Stimulated activated CD4-positive, alpha-beta T cell treated with anti-CD3 and anti-CD28 coated beads, Interleukin-1b, Interleukin-23, amount 100 ng/mL, for 24 hours (primary cell): ENCODE measurements around the gene LRBA.
"Not testable (repeated sequence)": the region's sequence is repeated elsewhere in the genome, so short reads cannot be mapped to it uniquely, and the experiment has no call there.

Experiments used
- DNase-seq, 4 experiments: peaks; one replicate each; pipeline ENCODE4 v3.0.0-alpha.2; 2020; ENCODE audit warnings: low read depth in 4 of 4, low spot score in 1 of 4

Gene LRBA

DNA sequence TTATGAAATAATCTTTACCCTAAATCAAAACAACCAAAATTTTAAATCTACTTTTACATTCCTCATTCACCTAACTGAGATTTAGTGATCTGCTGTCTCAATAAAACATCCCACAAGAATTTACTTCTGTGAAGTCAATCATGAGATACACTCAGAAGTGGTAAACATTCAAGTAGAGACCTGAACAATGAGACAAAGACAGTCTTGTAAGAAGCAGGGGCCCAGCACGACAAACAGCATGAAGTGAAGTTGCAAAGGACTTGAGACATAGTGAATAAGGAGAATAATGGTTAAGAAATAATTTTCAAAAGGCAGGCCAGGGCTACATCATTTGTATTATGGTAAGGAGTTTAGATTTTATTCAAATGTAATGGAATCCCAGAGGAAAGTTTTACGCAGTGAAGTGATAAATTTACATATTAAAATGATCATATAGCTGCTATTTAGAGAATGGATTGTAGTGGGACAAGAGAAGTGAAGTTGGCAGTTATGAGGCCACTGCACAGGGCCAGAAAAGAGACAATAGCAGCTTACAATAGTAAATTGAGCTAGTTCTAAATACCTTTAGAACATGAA lies 331.2 kb downstream of the LRBA start:
- no peak for DNase-seq

DNA sequence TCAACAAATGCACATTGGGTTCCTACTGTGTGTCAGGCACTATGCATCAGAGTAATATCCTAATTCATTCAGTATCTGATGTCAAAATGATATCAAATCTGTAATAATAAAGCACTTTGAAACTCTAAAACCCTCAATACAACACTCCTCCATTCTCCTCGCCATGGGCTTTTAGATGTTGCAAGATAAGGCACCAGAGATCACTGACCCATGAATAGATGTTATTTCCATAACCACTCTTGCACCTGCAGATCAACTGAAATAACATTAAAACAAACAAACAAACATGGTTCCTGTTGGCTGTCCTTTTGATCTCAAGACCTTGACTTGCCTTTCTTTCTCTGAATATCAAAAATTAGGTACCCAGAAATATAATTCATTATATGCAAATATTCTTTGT lies 333.0 kb downstream of the LRBA start:
- DNase-seq: no peak

DNA sequence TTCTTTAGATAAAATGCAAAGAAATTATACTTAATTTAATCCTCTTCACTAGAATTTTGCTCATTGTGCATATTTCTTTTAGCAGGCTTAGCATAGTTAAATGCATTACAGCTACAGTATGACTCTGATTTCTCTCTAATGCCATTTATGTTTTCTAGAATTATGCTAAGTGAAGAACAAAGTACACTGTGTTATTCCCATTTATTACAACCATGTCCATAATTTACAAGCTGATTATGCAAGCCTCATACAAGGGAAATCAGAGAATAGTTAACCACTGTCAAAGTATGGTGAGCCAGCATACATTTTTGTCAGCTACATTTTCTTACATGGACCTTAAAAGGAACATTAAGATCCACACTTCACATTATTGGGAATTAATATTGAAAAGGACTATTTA lies 334.0 kb downstream of the LRBA start:
- no peak for DNase-seq

DNA sequence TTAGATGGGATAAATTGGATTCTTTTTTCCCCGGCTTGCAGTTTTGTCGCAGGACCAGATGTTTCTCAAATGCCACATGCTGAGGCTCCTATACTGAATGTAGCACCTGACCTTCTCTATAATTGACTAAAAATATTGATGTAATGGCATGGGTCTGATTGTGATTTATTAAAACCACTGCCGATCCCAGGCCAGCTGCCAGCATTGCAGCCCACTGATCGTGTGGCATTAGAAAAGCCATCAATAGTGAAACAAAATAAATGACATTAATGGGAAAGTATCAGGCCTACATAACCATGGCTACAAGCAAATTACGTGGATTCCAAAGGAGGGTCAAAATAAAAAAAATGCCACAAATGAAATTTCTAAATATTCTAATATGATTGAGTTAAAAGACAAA lies 334.4 kb downstream of the LRBA start:
- DNase-seq: no peak

DNA sequence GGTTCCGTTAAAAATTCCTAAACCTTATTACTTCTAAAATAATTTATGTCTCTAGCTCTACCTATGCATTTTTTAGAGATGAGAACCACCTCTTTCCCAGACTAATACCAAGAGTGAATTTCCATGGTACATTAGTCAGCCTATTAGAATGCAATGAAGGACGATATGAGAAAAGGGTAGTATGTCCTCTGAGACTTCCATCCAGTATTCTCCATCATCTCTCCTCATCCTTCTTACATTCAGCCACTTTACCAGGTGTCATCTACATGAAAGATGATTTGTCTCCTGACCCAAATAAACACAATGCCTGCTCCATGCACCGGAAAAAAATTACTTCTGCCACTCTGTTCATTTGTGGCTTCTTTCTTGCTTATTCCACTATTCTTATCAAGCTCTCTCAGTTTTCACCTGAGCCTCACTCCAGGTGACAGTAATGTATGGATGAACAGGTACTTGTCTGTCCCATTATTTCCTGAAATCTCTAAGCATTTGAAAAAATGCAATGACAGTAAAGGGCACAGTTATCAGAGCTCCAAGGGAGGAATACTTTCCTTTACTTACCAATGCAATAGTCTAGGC lies 335.2 kb downstream of the LRBA start:
- no peak for DNase-seq

DNA sequence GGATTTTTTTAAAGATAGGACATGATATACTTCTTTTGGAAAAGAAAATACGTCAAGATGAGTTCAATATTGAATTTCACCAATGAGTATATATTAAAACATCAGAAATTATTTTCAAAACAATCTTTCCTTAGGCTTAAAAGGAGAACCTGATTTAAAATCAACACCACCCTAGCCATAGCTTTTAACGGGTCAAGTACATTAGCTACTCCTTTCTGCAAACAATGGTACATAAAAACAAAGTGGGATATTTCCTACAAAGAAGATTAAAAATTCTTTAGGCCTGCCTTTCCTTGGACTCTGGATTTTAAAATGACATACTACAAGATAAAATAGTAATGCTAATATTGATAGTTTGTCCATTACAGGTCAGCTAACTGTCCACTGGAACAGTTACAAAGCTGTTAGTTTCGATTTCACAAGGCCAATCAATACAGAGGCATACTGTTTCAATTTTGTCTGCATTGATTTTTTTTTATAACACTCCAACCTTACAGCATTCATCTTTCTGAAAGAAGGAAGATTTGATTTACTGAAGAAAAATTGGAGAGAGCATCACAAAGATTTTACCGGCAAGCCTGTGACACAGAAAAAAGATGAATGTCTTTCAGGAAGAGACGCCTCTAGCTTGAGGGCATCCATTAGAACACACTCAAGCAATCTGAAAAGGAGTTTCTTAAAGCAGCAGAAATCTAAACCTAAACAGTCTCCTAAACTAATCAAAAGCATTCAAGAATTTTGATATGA lies 335.9 kb downstream of the LRBA start:
- DNase-seq: no peak

DNA sequence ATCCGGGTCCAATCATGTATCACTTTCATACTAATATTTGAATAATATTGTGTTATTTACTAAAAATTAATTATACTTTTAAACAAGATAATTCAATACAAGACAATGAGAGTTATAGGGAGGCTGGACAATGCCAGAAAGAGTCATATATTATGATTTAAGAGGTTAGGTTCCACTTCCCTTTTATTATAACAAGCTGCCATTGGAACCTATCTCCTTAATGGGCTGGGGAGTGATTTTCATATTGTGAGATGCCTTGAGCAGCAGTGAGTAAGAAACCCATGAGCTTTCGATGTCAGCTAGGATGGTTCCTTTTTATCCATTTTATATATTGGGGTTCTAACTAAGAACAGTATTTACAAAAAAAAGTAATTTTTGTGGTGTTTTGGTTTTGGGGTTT lies 341.3 kb downstream of the LRBA start:
- no peak for DNase-seq

DNA sequence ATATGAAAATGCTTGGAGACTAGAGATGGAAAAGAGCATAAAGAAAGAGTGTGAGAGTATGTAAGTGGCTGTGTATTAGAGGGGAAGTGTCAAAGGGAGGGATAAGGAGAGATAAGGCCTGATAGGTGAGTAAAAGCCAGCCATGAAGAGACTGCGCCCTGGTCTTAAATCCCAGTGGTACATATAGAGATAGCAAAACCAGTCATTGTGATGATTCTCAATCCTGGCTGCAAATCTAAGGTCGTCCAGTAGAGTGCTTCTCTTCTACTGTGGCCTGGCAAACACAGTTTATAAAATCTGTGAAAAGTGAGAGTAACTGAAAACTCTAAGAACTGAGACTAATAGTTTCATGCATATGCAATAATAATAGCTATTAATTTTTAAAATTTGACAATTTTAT lies 346.3 kb downstream of the LRBA start:
- no peak for DNase-seq

DNA sequence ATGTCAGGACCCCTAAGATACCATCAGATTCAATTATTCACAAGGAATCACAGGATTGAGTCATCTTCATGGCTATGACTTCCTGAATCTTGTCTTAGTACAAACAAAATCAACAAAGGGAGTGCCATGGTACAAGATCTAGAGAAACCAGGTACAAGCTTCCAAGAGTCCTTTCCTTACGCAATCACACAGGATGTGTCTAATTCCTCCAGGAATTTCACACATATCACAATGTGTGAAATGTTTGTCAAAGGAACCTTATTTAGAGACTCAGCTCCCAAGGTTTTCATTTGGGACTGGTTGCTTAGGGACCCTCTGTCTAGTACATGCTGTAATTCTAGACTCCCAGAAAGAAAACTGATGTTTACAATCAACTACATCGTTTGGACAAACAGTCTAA lies 350.1 kb downstream of the LRBA start:
- no peak for DNase-seq

DNA sequence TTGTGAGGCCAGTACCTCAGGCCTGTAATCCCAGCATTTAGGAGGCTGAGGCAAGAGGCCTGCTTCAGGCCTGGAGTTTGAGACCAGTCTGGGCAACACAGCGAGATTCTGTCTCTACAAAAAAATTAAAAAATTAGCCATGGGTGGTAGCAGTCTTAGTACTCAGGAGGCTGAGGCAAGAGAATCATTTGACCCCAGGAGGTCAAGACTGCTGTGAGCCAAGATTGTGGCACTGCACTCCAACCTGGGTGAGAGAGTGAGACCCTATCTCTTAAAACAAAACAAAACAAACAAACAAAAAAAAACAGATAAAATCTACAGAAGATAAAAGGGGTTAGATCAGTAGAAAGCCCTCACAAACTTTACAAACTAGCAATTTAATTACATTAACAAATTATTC lies 352.4 kb downstream of the LRBA start:
- no peak for DNase-seq

DNA sequence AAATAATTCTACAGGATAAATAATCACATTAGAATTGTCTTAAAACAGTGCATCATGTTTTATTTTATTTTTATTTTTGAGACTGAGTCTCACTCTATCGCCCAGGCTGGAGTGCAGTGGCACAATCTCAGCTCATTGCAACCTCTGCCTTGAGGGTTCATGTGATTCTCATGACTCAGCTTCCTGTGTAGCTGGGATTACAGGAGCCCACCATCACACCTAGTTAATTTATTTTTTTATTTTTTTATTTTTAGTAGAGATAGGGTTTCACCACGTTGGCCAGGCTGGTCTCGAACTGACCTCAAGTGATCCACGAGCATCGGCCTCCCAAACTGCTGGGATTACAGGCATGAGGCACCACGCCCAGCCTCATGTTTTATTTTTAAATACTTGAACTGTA lies 353.5 kb downstream of the LRBA start:
- DNase-seq: not testable (repeated sequence)

DNA sequence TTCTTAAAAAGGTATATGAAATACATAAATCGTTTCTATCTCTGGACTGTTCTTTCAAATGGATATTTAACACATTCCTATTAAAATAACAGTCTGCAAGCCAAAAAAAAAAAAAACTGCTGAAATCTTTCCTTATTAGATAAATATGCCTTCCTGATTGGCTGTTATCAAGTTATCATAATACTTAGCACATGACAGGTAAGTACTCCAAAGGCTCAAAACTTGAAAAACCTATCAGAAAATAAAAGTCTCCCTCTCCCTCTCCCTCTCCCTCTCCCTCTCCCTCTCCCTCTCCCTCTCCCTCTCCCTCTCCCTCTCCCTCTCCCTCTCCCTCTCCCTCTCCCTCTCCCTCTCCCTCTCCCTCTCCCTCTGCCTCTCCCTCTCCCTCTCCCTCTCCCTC lies 356.8 kb downstream of the LRBA start:
- DNase-seq: not testable (repeated sequence)

DNA sequence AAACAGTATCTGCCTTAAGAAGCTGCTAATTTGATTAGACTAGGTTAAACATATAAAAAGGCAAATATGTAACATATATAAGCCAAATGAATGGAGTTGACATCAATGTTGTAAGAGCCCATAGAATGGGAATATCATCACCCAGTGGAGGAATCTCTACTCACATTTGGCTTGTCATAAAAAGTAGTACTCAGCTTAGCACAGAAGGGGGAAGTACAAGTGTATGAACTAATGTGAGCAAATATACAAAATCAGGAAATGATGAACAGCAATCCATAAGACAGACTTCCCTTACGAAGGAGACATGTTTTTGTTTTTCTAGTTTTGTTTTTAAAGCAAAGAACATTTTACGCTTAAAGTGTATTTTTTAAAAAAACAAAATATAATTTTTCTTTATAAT lies 358.2 kb downstream of the LRBA start:
- no peak for DNase-seq

DNA sequence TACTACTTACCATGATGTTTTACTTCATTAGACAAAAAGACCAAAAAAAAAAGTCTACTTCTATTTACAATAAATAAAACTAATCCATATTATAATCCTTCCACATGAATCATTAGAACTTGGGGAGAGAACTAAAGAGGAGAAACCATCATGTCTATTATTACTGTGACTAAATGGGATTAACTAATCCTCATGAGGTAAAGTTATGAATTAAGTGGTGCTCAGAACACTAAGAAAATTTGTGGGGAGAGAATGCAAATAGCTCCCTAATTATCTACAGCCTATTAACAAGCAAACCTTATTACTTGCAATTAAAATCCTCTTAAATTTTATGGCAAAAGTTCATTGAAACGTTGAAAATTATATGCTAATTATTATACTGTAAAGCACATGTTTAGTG lies 364.3 kb downstream of the LRBA start:
- DNase-seq: no peak

DNA sequence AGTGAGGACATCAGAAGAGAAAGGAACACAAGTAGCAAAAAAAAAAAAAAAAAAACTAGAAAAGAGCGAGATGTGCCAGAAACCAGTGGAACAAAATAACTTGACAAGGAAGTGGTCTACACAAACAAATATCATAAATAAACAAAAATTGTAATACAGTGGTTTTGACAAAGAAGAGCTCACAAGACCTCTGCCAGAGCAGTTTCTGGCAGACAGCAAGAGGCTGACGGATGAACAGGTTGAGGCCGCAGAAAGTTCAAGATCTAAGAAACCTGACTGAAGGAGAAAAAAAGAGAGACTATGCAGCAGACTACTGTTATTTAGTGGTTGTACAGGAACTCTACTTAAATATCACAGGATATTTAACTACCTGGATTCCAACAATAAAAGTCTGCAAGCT lies 367.0 kb downstream of the LRBA start:
- no peak for DNase-seq

DNA sequence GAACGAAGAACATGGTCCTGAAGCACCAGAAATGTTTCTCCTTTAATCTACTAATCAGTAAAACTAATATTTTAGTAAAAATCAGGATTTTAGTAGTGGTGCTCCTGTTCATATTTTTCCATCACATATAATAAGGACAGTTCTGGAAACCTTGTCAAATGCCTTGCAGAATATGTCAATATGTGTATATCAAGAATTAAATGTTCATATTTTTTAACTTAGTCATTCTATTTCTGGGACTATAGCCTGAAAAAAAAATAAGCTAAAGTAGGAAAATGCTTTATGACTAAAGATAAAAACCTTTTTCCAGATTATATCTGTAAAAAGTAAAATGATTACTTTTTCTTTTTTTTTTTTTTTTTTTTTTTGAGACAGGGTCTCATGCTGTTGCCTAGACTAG lies 368.1 kb downstream of the LRBA start:
- no peak for DNase-seq

DNA sequence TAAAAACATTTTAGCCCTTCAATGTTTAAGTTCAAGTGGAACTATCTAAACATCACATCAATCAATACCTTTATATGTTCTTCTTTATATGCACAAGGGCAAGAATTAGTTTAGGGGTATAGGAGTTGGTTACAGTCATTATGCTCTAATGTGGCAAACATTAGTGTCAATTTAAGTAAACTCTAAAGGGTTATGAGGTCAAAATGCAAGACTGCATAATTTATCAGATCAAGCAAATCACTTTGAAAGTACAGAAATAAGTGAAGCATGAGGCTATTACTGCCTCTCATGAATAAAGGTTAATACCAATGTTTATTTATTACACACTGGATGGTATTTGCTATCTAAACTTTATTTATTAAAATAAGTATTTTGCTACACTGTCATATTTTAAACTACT lies 373.5 kb downstream of the LRBA start:
- no peak for DNase-seq

DNA sequence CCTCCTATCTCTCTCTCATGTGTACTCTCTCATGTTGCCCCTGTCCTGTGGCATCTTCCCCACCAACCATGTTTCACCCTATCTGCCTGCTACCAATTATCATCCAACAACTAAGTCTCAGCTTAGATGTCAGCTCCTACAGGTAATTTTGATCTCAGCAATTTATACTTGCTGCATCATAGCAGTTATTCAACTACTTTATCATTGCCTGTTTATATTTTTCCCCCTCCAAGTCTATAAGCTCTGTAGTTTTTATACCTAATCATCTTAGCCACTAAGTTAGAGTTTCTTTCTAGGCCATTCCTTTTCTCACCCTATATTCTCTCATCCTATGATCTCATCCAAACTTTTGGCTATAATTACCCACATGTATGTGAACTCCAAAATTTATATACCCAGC lies 382.4 kb downstream of the LRBA start:
- no peak for DNase-seq

DNA sequence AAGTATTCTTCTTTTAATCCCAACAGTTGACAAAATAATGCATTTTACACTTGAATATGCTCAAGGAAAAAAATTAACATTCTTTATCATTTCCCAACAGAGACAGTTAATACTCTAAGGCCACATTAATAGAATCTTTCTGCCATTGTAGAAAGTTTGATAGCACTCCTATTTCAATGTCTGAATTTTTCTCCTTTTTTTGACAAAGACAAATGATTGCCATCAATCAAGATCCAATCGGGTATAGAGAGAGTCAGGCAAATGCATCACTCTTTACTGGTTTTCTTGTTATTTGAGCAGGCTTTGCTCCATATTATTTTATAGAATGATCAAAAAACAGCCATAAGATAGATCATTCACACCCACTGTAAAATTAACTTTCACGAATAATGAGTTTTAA lies 387.0 kb downstream of the LRBA start:
- DNase-seq: no peak

DNA sequence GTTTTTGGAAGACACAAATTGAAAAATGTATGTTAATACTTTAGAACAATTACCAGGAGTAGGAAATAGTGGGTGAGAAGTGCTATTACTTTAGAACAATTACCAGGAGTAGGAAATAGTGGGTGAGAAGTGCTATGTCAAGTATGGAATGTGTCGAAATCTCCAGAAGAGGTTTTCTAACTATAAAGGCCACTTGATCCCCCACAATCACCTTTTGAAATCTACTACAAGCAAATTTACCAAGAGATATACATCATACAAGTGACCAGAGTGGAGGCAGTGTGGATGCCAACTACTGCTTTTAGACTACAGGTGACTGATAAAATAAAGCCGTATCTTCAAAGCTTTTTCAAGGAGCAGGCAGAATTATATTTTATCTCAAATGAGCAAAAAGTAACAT lies 390.1 kb downstream of the LRBA start:
- no peak for DNase-seq

DNA sequence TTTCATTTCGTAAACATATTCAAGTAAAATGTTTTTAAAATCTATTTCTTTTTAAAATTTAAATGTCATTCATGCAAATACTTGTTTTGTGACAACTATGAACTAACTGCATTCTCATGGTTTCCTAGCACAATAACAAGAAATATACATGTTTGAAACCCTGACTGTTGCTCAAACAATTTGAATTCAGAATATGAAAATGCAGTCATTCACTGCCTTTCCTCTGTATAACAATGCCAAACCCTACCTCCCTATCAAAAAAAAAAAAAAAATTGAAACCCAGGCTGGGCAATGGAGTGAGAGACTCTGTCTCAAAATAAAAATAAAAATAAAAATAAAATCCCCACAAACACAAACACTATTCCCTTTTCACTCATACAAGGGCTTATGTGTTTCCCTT lies 391.0 kb downstream of the LRBA start:
- DNase-seq: no peak

DNA sequence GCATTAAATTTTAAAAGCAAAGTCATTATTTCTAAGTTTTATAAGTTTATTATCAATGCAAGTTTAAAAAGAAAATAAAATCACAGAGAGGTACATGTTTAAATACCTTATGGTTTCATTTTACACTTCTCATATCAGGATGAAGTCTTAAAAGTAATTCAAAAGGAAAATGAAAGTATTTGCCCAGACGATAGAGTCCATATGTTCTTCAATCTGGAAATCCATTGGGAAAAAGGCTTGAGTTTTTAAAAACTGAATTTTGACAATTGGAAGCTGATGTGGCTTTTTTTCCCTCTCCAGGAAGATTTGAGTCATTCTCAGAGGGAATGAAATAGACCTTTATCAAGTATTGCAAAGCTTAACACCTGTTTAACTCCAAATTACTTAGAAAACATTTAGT lies 396.0 kb downstream of the LRBA start:
- no peak for DNase-seq

DNA sequence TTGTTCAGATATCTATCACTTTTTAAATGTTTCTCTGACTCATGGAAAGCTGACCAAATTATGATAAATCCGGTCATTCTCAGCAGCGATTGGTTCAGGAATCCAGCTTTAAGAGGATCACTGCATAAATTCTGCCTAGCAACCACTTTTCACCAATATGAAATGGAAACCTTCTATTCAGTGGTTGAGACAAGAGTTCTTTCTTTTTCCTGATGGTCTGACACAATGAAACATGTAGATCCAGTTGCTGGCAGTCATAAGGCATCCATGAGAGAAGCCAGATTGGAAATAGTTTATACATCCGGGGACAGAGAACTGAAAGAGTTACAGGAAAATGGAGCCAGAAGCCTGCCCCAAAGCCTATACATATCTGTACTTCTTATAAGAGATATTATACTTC lies 406.0 kb downstream of the LRBA start:
- DNase-seq: no peak
